ENCODE measurements around the gene RUNX2. TPM values are rescaled to one million over a fixed set of nuclear protein-coding genes. Genes with fewer than 3 reads are reported as not detected.
A peak's percentile ranks its signal among the peaks of the same experiment; 100 is the strongest.

RUNX2 gene
- total and polyA plus RNA-seq, 9 donors: 0.34 to 2.0 (median 0.67) TPM

GRCh38 chr6:45688180-45688579, 360.1 kb downstream of the RUNX2 start:
- H3K9me3 ChIP-seq (replicated peaks; ENCODE audit: control insufficient read depth, low read depth, low read length): no peaks in the 10 kb centered on the region
- no CpG with 5 or more reads among the region's 1 CpG for WGBS (ENCODE audit: insufficient coverage)
- no peaks in the 10 kb centered on the region for H3K36me3 ChIP-seq (ENCODE audit: control insufficient read depth, insufficient read depth, low read length)
- no peak overlapping the region for H3K4me3 ChIP-seq (ENCODE audit: low read length)
- H3K27ac ChIP-seq (ENCODE audit: low read length): no peak overlapping the region
- H3K4me1 ChIP-seq (ENCODE audit: control insufficient read depth, insufficient read depth, low read length): no peaks in the 10 kb centered on the region
- DNase-seq: no peak
- no peaks in the 10 kb centered on the region for H3K27me3 ChIP-seq (ENCODE audit: control insufficient read depth, insufficient read depth, low read length)

- no peak for DNase-seq
- no peaks in the 10 kb centered on the region for H3K27me3 ChIP-seq (ENCODE audit: control insufficient read depth, insufficient read depth, low read length)
- H3K36me3 ChIP-seq (ENCODE audit: control insufficient read depth, insufficient read depth, low read length): no peaks in the 10 kb centered on the region
- no peak overlapping the region for H3K27ac ChIP-seq (ENCODE audit: low read length)
- no peaks in the 10 kb centered on the region for H3K9me3 ChIP-seq (replicated peaks; ENCODE audit: control insufficient read depth, low read depth, low read length)
- no peak overlapping the region for H3K4me3 ChIP-seq (ENCODE audit: low read length)
- WGBS (ENCODE audit: insufficient coverage): 89% methylated on average over 2 of the region's 2 CpGs
- H3K4me1 ChIP-seq (ENCODE audit: control insufficient read depth, insufficient read depth, low read length): no peaks in the 10 kb centered on the region
Measured at GRCh38 chr6:45689926-45690615, 361.9 kb downstream of the RUNX2 start.

GRCh38 chr6:45690846-45691245, 362.7 kb downstream of the RUNX2 start:
- Histone ChIP-seq H3K27ac (ENCODE audit: low read length) (no peak overlapping the region), H3K4me3 (ENCODE audit: low read length) (no peak overlapping the region), H3K4me1 (ENCODE audit: control insufficient read depth, insufficient read depth, low read length) (no peaks in the 10 kb centered on the region), H3K36me3 (ENCODE audit: control insufficient read depth, insufficient read depth, low read length) (no peaks in the 10 kb centered on the region), H3K9me3 (replicated peaks; ENCODE audit: control insufficient read depth, low read depth, low read length) (no peaks in the 10 kb centered on the region), H3K27me3 (ENCODE audit: control insufficient read depth, insufficient read depth, low read length) (no peaks in the 10 kb centered on the region)
- no peak for DNase-seq
- WGBS (ENCODE audit: insufficient coverage): 100% methylated on average over 1 of the region's 1 CpG

GRCh38 chr6:45691426-45691825, 363.3 kb downstream of the RUNX2 start:
- Histone ChIP-seq H3K27me3 (ENCODE audit: control insufficient read depth, insufficient read depth, low read length) (no peaks in the 10 kb centered on the region), H3K27ac (ENCODE audit: low read length) (no peak overlapping the region), H3K9me3 (replicated peaks; ENCODE audit: control insufficient read depth, low read depth, low read length) (no peaks in the 10 kb centered on the region), H3K4me3 (ENCODE audit: low read length) (no peak overlapping the region), H3K4me1 (ENCODE audit: control insufficient read depth, insufficient read depth, low read length) (no peaks in the 10 kb centered on the region), H3K36me3 (ENCODE audit: control insufficient read depth, insufficient read depth, low read length) (no peaks in the 10 kb centered on the region)
- WGBS (ENCODE audit: insufficient coverage): 57% methylated on average over 1 of the region's 2 CpGs
- no peak for DNase-seq

- no CpG with 5 or more reads among the region's 3 CpGs for WGBS (ENCODE audit: insufficient coverage)
- H3K27me3 ChIP-seq (ENCODE audit: control insufficient read depth, insufficient read depth, low read length): no peaks in the 10 kb centered on the region
- H3K4me3 ChIP-seq (ENCODE audit: low read length): no peak overlapping the region
- no peaks in the 10 kb centered on the region for H3K4me1 ChIP-seq (ENCODE audit: control insufficient read depth, insufficient read depth, low read length)
- peak; percentile 15 for DNase-seq
- no peak overlapping the region for H3K27ac ChIP-seq (ENCODE audit: low read length)
- no peaks in the 10 kb centered on the region for H3K36me3 ChIP-seq (ENCODE audit: control insufficient read depth, insufficient read depth, low read length)
- H3K9me3 ChIP-seq (replicated peaks; ENCODE audit: control insufficient read depth, low read depth, low read length): no peaks in the 10 kb centered on the region
Measured at GRCh38 chr6:45692021-45692420, 363.9 kb downstream of the RUNX2 start.

GRCh38 chr6:45696738-45697137, 368.6 kb downstream of the RUNX2 start:
- Histone ChIP-seq H3K4me3 (ENCODE audit: low read length) (no peak overlapping the region), H3K4me1 (ENCODE audit: control insufficient read depth, insufficient read depth, low read length) (no peaks in the 10 kb centered on the region), H3K27me3 (ENCODE audit: control insufficient read depth, insufficient read depth, low read length) (no peaks in the 10 kb centered on the region), H3K36me3 (ENCODE audit: control insufficient read depth, insufficient read depth, low read length) (no peaks in the 10 kb centered on the region), H3K27ac (ENCODE audit: low read length) (no peak overlapping the region), H3K9me3 (replicated peaks; ENCODE audit: control insufficient read depth, low read depth, low read length) (no peaks in the 10 kb centered on the region)
- DNase-seq: no peak
- 67% methylated on average over 1 of the region's 1 CpG for WGBS (ENCODE audit: insufficient coverage)

GRCh38 chr6:45697605-45698004, 369.5 kb downstream of the RUNX2 start:
- H3K9me3 ChIP-seq (replicated peaks; ENCODE audit: control insufficient read depth, low read depth, low read length): no peaks in the 10 kb centered on the region
- H3K27ac ChIP-seq (ENCODE audit: low read length): no peak overlapping the region
- H3K27me3 ChIP-seq (ENCODE audit: control insufficient read depth, insufficient read depth, low read length): no peaks in the 10 kb centered on the region
- no peaks in the 10 kb centered on the region for H3K36me3 ChIP-seq (ENCODE audit: control insufficient read depth, insufficient read depth, low read length)
- H3K4me3 ChIP-seq (ENCODE audit: low read length): no peak overlapping the region
- H3K4me1 ChIP-seq (ENCODE audit: control insufficient read depth, insufficient read depth, low read length): no peaks in the 10 kb centered on the region
- 77% methylated on average over 4 of the region's 6 CpGs for WGBS (ENCODE audit: insufficient coverage)
- no peak for DNase-seq

- no CpG with 5 or more reads among the region's 2 CpGs for WGBS (ENCODE audit: insufficient coverage)
- Histone ChIP-seq H3K27me3 (ENCODE audit: control insufficient read depth, insufficient read depth, low read length) (no peaks in the 10 kb centered on the region), H3K9me3 (replicated peaks; ENCODE audit: control insufficient read depth, low read depth, low read length) (no peaks in the 10 kb centered on the region), H3K4me1 (ENCODE audit: control insufficient read depth, insufficient read depth, low read length) (no peaks in the 10 kb centered on the region), H3K27ac (ENCODE audit: low read length) (no peak overlapping the region), H3K36me3 (ENCODE audit: control insufficient read depth, insufficient read depth, low read length) (no peaks in the 10 kb centered on the region), H3K4me3 (ENCODE audit: low read length) (no peak overlapping the region)
- no peak for DNase-seq
Measured at GRCh38 chr6:45698046-45698445, 369.9 kb downstream of the RUNX2 start.

- no peaks in the 10 kb centered on the region for H3K9me3 ChIP-seq (replicated peaks; ENCODE audit: control insufficient read depth, low read depth, low read length)
- H3K4me3 ChIP-seq (ENCODE audit: low read length): no peak overlapping the region
- H3K36me3 ChIP-seq (ENCODE audit: control insufficient read depth, insufficient read depth, low read length): no peaks in the 10 kb centered on the region
- no peak overlapping the region for H3K27ac ChIP-seq (ENCODE audit: low read length)
- no peaks in the 10 kb centered on the region for H3K4me1 ChIP-seq (ENCODE audit: control insufficient read depth, insufficient read depth, low read length)
- H3K27me3 ChIP-seq (ENCODE audit: control insufficient read depth, insufficient read depth, low read length): no peaks in the 10 kb centered on the region
- WGBS (ENCODE audit: insufficient coverage): 100% methylated on average over 1 of the region's 3 CpGs
- DNase-seq: no peak
Measured at GRCh38 chr6:45699663-45700062, 371.5 kb downstream of the RUNX2 start.

- H3K36me3 ChIP-seq (ENCODE audit: control insufficient read depth, insufficient read depth, low read length): no peaks in the 10 kb centered on the region
- H3K27ac ChIP-seq (ENCODE audit: low read length): no peak overlapping the region
- H3K27me3 ChIP-seq (ENCODE audit: control insufficient read depth, insufficient read depth, low read length): peaks cover 2% of the 10 kb centered on the region
- DNase-seq: no peak
- no peaks in the 10 kb centered on the region for H3K9me3 ChIP-seq (replicated peaks; ENCODE audit: control insufficient read depth, low read depth, low read length)
- H3K4me3 ChIP-seq (ENCODE audit: low read length): no peak overlapping the region
- H3K4me1 ChIP-seq (ENCODE audit: control insufficient read depth, insufficient read depth, low read length): no peaks in the 10 kb centered on the region
- no CpG with 5 or more reads among the region's 4 CpGs for WGBS (ENCODE audit: insufficient coverage)
Measured at GRCh38 chr6:45702849-45703739, 375.0 kb downstream of the RUNX2 start.
